NCI-H2081 (cell line): ENCODE data around the gene DUSP22.

Source experiments
- DNase-seq, 2 experiments: peaks; one replicate each; lab custom pipeline; 2025; lab: John Stamatoyannopoulos, UW

DUSP22 gene

DNA sequence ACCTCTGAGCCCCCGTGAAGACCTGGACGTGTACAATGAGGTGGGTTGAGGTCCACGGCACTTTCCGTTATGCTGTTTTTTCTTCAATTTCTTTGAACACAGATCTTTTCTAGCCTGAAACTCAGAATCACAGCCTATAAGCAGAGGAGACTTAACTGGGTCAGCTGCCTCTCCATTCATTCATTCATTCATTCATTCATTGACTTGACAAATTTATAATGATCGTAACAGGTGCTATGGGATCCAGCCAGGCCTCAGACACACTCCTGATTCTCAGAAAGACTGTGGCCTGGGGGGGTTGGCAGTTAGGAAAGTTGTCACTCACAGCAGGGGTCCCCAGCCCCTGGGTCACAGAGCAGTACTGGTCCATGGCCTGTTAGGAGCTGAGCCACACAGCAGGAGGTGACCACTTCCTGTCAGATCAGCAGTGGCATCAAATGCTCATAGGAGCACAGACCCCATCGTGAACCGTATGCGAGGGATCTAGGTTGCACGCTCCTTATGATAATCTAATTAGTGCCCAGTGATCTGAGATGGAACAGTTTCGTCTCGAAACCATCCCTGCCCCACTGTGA lies 60.7 kb downstream of the DUSP22 start:
- no peak for DNase-seq

DNA sequence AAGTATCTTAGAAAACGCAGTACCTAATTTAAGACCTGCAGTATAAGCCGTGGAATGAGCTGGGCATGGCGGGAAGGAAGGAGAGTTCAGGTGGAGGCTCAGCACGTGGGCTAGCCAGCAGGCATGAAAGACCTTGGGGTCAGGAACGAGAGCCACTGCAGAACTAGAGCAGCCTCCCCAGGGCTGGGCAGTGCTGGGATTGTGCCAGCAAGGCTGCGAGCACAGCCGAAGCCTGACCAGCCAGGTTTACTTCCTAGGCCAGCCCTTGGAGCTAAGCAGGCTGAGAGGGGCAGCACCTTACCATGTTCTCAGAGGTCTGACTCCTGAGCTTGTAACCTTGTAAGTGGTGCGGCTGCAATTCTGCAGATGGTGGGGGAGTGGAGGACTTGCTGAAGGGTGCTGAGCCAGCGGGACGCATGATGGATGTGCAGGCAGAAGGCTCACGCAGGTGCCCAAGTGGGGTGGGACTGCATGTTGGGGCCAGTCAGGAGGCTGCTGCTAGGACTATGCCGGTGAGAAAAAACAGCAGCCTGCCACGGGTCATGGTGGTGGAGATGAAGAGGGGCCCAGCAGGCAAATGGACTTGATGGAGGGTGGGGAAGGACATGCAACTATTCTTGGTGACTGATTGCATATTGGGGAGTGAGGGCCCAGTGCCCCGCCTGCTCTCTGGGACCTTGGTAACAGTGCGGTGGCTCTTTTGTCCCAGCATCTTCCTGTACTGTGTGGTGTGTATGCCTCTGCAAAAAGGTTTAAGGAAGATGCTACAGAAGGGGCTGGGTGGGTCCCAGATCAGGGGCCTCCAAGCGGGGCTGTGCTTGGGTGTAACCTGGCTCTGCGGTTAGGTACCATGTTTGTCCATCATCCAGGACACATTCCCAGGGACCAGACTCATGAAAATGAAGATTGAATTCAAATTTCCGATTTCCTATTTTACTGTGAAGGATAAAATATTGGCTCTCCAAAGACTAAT lies 61.6 kb downstream of the DUSP22 start:
- DNase-seq, result no peak

DNA sequence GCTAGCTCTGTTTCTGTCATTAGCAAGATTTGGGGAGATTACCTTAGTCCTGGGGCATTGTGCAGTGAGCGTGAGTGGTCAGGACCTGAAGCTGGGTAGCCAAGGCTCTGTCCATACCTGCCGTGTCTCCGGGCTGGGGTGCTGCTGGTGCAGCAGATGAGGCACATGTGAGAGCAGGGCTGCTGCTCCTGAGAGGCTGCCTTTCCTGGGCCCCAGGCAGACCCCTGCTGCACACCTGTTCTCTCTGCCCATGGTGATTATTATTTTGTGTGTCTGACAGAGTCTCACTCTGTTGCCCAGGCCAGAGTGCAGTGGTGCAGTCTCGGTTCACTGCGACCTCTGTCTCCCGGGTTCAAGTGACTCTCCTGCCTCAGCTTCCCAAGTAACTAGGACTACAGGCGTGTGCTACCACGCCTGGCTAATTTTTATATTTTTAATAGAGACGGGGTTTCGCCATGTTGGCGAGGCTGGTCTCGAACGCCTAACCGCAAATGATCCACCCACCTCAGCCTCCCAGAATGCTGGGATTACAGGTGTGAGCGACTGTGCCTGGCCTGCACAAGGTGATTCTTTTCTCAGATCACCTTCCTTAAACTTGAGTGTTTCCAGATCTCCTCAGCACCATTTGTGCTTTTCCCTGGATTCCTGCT lies 62.5 kb downstream of the DUSP22 start:
- no peak for DNase-seq

DNA sequence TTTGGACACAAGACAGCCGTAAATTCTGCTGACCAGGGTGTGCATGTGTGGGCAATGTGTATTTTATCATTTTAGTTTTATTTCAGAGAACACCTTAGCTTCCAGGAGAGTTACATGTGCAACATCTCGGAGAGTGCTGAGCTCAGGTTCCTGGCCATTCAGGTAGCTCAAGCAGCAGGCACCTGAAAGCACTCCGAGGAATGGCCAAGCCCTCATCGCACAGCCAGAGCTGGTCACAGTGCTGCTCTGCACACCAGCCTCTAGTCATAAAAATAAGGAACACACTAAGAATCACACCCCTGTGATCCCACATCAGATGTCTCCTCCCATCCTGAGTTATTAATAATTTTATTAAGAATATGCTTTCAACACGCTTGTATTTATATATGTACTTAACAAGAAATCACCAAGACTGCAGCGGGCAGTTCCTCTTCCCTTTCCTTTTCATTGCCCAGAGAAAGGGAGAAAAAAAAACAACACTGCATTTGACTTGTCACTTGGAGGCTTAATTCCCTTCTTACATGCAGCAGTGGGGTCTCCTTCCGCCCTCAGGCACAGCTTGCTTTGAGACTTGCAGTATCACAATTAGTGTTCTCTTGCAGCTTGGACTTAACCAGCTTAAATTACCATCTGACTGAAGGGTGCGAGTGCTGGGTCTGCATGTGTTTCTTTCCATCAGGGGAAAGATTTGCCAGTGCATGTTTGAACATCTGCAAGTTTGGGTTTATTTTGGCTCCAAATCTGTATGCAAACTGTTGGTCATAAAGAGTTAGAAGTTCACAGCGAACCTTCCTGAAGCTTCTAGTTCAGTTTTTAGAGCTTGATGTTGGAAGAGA lies 63.3 kb downstream of the DUSP22 start:
- DNase-seq, result no peak

DNA sequence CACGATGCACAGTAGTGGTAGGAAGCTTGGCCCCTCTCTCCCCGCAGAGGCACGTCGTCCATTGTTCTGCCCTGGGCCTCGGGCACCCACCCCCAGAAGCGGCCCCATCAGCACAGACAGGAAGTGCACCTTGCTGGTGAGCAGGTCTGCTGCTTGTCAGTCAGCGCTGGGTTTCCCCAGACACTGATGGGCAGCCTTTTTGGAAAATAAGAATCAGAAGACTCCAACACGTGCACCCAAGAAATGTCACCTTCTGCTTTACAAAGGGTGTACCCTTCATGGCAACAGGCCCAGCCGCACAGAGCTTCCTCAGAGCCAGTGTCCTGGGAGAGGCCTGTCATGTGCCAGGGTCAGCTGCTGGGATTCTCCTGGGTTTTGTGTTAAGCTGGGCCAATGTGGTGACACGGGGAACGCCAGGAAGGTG lies 64.6 kb downstream of the DUSP22 start:
- DNase-seq, result no peak

DNA sequence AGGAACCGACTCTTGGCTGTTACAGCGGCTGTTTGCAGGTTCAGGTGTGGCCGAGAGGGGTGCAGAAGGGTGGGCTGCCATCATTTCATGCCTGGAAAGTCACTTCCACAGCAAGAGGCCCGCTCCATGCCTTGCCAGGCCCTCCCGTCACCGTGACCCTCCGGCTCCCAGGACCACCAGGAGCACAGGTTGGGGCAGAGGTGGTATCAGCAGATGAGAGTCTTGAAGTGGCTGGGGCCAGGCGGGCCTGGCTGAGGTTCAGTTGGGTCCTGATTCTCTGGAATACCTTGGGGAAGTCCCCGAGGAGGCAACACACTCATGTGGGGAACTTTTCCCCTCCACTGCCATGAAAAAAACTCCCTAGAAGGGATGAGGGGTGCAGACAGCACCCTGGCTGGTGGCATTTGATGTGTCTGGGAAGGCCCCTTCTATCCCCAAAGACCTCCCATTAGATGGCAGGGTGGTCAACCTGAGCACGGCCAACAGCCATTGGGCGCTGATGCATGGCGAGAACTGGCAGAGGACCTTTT lies 65.0 kb downstream of the DUSP22 start:
- no peak for DNase-seq

DNA sequence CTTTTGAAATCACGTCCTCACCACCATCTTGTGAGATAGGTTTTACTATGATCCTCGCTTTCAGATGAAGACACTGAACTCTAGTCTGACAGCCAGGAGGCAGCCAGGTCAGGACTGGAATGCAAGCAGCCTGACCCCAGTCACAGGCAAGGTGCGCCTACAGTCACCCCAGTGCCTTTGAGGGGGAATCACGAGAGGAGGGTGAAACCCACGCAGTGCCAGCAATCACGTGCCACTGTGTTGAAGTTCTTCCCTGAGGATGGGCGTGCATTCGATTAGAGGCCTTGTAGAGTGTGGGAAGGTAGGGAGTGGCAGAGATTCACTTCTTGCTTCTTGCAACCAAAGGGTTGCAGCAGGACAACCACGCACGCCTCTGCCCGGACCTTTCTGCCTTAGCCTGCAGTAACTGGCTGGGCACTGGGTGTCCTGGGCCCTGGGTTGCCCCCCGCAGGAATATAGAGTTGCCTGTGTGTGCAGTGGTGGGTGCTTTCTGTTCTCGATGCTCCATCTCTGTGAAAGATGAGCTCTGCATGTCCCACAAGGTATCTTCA lies 65.6 kb downstream of the DUSP22 start:
- DNase-seq, result no peak

DNA sequence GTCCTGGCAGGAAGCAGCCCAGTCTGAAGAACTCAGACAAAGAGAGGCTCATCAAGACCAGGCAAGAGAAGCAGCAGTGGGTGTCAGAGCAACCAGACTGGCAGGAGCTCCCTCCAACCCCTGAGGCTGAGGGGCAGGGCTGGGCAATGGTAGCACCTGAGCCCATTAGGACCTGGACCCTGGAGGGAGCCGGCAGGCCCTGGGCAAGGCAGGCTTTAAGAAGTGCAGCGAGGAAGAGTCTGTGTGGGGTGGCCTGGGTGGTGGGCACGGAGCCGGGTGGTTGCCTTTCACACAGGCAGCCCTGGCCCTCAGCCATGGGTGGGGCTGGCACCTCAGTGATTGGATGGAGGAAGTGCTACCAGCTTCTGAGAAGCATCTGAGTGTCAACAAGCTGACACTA lies 66.1 kb downstream of the DUSP22 start:
- no peak for DNase-seq

DNA sequence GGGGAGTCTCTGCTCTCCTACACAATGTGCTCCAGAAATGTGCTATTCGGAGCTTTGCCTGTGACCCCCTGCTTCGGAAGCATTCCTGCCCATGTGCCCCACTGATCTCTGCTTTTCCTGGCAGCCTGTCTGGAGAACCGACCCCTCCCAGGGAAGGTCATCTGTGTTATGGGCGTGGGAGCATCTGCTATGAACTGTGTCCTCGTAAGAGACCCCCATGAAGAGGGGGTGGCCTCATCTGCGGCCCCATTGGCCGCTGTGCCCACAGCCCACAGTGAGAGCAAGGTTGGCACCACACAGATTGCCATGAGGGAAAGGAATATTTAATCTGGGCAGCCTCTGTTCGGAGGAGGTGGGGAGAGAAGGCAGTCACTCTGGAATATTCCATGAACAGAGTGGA lies 66.6 kb downstream of the DUSP22 start:
- DNase-seq, result no peak

DNA sequence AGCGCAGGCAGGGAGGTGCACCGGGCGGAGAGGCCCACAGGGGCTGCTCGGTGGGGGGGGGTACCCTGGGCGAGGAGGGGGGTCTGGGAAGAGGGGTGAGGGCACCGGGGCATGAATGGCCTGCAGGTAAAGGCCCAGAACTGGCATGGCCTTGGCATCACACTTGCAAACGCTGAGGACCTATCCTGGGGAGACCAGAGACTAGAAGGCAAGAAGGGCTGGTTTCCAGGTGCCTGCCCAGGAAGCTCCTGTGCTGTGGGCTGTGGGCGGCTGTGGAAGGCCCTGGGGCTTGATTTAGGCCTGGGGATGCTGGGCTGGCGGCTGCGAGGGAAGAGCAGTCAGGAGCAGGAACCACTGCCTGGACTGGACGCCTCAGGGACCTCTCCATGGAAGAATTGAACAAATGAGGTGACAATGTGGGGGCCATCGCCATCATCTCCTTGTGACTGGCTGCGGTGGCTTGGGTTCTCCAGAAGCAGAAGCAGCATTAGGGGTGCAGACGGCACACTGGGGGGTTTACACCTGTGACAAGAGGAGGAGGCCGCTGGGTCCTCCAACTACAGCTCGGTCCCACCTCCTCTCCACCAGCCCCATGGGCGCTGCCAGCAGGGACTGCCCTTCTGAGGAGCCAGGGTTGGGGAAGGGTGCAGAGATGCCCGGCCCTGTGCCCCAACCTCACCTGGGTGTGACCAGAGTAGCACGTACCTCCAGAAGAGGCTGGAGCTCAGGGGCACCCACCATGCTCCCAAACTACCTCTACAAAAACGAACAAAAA lies 67.2 kb downstream of the DUSP22 start:
- DNase-seq, result no peak

DNA sequence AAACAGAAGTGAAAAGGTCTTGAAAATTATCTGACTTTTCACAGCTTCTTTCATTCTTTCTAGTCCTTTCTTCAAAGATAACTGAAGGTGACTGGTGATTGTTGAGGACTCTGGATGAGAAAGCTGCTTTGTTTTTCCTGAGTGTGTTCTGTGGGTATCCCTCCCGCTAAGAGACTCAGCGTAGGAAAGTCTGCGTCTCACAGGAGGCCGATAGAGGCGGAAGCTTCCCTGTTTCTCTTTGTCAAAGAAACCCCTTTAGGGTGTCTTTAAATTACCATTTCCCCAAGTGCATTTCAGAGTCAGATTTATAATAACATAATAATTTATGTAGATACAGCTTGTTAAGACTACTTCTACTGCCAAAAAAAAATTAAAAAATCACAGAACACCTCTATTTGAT lies 68.1 kb downstream of the DUSP22 start:
- no peak for DNase-seq

DNA sequence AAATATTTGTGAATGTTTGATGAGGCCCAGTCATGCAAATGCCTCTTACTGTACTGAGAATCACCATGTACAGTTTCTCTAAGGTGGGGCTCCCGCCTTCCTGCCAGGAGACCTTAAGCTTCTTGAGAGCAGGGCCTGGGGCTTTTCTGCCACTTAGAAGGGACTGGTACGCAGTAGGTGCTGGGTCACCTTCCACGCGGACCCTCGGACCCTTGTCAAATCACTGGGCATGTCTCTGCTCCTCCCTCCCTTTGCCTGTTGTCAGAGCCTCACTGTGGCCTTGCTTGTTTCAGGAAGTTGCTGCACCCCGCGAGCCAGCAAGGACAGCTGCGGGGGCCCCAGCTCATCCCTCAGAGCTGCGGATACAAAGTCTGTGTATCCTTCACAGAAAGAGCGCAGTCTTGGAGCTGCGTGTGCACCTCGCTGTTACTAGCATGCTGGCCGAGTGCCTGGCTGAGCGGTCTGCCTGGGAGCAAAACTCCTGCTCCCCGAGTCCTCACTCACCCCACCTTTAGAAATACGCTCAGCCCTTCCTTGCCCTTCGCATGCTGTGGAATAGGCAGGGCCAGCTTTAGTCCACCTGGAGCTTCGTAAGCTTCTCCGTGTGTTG lies 68.6 kb downstream of the DUSP22 start:
- DNase-seq, result no peak

DNA sequence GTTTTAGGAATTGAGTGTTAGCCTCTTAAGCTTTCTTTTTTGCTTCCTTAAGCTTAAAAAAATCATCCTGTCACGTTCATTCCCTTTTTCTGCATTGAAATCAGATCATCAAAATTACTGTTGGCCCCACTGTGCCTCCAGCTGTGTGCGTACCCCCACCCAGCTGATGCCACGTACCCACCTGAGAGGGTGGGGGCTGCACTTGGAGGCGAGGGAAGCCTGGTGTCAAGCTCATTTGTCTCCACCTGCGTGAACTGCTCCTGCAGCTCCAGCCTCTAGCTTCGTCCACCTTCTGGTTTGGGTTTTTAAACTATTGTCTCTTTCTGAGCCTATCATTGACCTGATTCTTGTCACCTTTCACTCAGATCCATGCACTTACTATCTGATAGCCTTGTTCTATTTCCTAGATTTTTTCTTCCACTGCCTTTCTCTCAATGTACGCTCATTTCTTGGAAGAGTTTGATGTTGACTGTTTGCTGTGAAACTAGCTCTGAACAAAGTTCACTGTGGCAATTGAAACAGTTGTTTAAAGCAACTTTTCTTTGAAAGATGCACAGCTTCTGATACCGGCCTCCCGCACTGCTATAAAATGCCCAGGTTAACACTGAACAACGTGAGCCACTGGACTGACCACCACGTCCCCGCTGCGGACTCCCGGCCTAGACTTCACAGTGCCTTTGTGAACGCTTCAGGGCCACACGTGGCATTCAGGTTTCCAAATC lies 69.3 kb downstream of the DUSP22 start:
- DNase-seq, result no peak

DNA sequence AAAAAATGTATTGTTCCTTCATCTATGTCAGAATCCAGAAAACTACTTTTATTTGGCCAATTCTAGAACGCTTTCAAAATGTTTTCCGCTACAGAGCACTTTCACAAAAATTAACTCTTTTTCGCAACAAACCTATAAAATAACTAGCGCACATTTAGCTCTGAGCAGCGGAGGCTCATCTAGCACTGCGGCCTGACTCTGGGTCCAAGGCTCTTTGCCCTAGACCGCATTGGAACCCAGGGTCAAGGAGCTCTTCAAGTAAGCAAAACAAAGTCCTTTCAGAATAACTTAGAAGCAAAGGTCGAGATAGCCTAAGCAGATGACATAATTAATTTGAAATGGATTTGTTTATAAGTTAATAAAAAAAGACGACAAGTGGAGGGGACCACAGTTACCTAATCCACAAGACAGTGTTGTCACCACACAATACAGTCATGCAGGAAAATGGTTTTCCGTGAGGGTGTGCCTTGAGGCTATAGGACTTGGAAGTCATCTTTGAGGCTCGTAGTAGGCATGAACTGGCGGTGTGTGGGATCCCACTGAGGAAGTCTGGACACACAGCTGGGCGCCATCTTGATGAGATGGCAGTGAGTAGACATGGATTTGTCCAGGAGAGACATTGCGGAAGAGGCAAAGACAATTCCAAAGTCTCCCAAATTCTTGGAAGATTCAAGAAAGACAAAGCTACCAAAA lies 70.1 kb downstream of the DUSP22 start:
- DNase-seq, result no peak

DNA sequence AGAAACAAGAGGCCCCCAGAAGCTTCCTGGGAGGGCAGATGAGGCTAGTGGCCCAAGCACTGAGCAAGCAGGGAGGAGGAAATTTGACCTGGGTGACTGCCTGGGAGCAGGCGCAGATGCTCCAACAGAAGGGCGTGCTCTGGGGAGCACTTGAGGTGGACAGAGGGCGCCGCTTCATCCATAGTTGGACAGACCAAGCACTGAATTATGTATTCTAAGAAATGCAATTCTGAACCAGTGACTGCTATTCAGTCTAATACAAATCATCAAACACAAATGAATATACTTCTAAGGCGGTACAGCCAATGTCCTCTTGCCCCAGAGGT lies 70.6 kb downstream of the DUSP22 start:
- DNase-seq, result no peak

DNA sequence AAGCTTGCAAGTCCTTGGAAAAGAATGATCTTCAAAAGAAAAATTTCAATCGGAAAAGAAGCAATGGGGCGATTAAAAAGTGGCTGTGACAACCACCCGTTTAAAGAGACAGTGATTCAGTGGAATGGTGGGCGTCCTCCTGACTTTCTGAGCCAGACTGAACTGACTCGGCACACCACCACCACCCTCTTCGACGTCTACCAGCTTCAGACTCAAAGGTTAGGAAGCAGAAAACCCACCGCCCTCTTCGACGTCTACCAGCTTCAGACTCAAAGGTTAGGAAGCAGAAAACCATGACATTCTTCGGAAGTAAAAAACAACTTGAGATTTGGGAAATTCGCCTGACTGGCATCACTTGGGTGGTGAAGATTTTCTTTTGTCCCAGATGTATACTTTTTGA lies 71.0 kb downstream of the DUSP22 start:
- no peak for DNase-seq

DNA sequence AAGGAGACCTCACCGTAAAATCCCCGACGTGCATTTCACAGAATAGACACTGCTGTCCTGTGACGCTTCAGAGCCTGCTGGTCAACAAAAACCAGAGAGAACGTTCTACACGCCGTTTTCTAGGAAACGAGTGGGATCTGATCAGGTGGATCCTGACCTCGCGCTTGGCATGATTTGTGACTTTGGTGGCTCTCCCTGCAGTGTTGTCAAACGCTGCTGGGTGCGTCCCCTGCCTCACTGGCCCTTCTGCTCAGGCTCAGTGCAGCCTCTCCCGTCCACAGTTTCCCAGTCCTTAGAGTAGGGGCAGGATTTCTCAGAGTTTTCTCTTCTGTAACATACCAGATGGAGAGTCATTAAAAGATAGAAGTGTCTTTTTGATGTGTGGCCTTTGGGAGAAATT lies 71.6 kb downstream of the DUSP22 start:
- DNase-seq, result no peak

DNA sequence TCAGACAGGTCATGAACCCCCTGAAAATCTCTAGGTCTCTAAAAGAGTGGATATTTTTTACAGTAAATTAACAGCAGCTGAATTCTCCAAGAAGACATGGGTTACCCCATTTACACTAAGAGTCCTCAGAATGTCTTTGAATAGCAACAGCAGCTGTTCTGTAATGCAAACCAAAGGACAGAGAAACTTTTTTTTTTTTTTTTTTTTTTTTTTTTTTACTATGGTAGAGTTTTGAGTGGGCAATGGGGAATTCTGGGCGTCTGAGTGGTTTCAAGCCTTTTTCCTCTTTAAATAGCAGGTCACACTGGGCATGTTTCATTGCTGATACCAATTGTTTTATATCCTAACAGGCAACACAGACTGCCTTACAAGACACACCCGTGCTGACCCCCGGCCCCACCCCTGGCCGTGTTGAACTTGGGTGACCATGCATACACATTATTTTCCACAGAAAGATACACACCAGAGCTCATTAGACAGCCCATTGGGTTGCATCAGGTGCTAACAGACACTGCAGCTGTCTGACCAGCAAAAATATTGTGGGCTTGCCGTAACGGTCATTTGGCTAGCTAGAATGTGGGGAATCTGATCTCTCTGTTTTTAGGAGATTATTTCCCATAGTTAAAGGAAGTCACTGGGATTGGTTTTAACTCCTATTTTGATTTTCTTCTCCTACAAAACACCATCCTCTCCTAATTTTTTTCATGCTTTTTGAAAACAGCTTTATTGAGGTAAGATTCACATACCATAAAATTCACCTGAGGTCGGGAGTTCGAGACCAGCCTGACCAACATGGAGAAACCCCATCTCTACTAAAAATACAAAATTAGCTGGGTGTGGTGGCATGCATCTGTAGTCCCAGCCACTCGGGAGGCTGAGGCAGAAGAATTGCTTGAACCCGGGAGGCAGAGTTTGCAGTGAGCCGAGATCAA lies 72.6 kb downstream of the DUSP22 start:
- no peak for DNase-seq
